Activated CD4-positive, alpha-beta T cell treated with anti-CD3 and anti-CD28 coated beads, Interleukin-2, Interleukin-4, amounts not matched to agents 100 ng/mL and 50 ng/mL, durations not matched to agents 16 hours and 8 hours (primary cell): ENCODE measurements around the gene ZFR2.
A peak's percentile ranks its signal among the peaks of the same experiment; 100 is the strongest.
"Not testable (repeated sequence)": the region's sequence is repeated elsewhere in the genome, so short reads cannot be mapped to it uniquely, and the experiment has no call there.

Source experiments
- DNase-seq: peaks from one replicate; pipeline ENCODE4 v3.0.0-alpha.2; 2020; ENCODE audit warnings: low spot score

The ZFR2 gene

GRCh38 chr19:3868770-3869456, at the start of gene ZFR2:
Gene ZFR2 (minus strand): TSS chr19:3869038. CDS start chr19:3869017, 21 bp downstream.
- DNase-seq, result peak; percentile 4

GRCh38 chr19:3916033-3916432, 47.2 kb upstream of the ZFR2 start:
- no peak for DNase-seq

GRCh38 chr19:3914199-3914598, 45.4 kb upstream of the ZFR2 start:
- DNase-seq, result no peak

- no peak for DNase-seq
These were observed 41.3 kb upstream of the ZFR2 start for GRCh38 chr19:3910105-3910504.

- DNase-seq, result no peak
These were observed 39.6 kb upstream of the ZFR2 start for GRCh38 chr19:3908266-3909054.

- no peak for DNase-seq
These were observed 38.9 kb upstream of the ZFR2 start for GRCh38 chr19:3907626-3908265.

GRCh38 chr19:3904233-3904632, 35.4 kb upstream of the ZFR2 start:
- no peak for DNase-seq

- DNase-seq, result no peak
These were observed 33.6 kb upstream of the ZFR2 start for GRCh38 chr19:3902317-3902973.

GRCh38 chr19:3899531-3900294, 30.9 kb upstream of the ZFR2 start:
- no peak for DNase-seq

GRCh38 chr19:3898426-3898825, 29.6 kb upstream of the ZFR2 start:
- DNase-seq, result no peak

- no peak for DNase-seq
These were observed 29.1 kb upstream of the ZFR2 start for GRCh38 chr19:3897936-3898335.

GRCh38 chr19:3895788-3896187, 26.9 kb upstream of the ZFR2 start:
- DNase-seq, result no peak

GRCh38 chr19:3894959-3895358, 26.1 kb upstream of the ZFR2 start:
- DNase-seq, result not testable (repeated sequence)

GRCh38 chr19:3893509-3894179, 24.8 kb upstream of the ZFR2 start:
- DNase-seq, result no peak

- no peak for DNase-seq
These were observed 21.8 kb upstream of the ZFR2 start for GRCh38 chr19:3890591-3890990.

GRCh38 chr19:3882041-3882384, 13.2 kb upstream of the ZFR2 start:
- DNase-seq, result no peak

GRCh38 chr19:3881272-3882040, 12.6 kb upstream of the ZFR2 start:
- no peak for DNase-seq

- no peak for DNase-seq
These were observed 11.8 kb upstream of the ZFR2 start, which contains the start of gene ATCAY for GRCh38 chr19:3880471-3881271. Gene ATCAY (plus strand): TSS chr19:3880685. CDS start chr19:3885768, 5,083 bp downstream.

GRCh38 chr19:3879656-3880055, 10.8 kb upstream of the ZFR2 start:
- no peak for DNase-seq

GRCh38 chr19:3874695-3875094, 5.9 kb upstream of the ZFR2 start:
- DNase-seq, result not testable (repeated sequence)
